Mucosa of stomach (tissue), 1 donor: ENCODE data around the gene NLRC5.

Experiments
- H3K27me3 ChIP-seq: one replicate; pipeline ENCODE4 v1.7.0; 2013; ENCODE audit warnings: mild to moderate bottlenecking, low read length; ENCODE audit not compliant: control insufficient read depth, insufficient read depth
- H3K36me3 ChIP-seq: one replicate; pipeline ENCODE4 v1.7.0; 2013; ENCODE audit warnings: low read length; ENCODE audit not compliant: control insufficient read depth, insufficient read depth
- H3K4me1 ChIP-seq: one replicate; pipeline ENCODE4 v1.7.0; 2013; ENCODE audit warnings: mild to moderate bottlenecking, low read length; ENCODE audit not compliant: control insufficient read depth, insufficient read depth
- H3K4me3 ChIP-seq: one replicate; pipeline ENCODE4 v1.7.0; 2013; ENCODE audit warnings: low read length
- H3K9ac ChIP-seq: one replicate; pipeline ENCODE4 v1.7.0; 2013; ENCODE audit warnings: mild to moderate bottlenecking, low read length, moderate library complexity
- H3K9me3 ChIP-seq: one replicate; pipeline ENCODE4 v1.7.0; 2013; ENCODE audit warnings: mild to moderate bottlenecking, low read length, moderate library complexity; ENCODE audit not compliant: control insufficient read depth
- donor health status: Pancreatic carcinoma.

Gene NLRC5

GRCh38 chr16:57113664-57114063, 124.3 kb downstream of the NLRC5 start:
- no peaks in the 10 kb centered on the region for H3K9me3 ChIP-seq
- no peak overlapping the region for H3K9ac ChIP-seq
- H3K36me3 ChIP-seq = no peaks in the 10 kb centered on the region
- H3K4me1 ChIP-seq = no peaks in the 10 kb centered on the region
- H3K4me3 ChIP-seq = no peak overlapping the region
- H3K27me3 ChIP-seq = no peaks in the 10 kb centered on the region

GRCh38 chr16:57115168-57115513, 125.8 kb downstream of the NLRC5 start:
- no peaks in the 10 kb centered on the region for H3K4me1 ChIP-seq
- no peak overlapping the region for H3K9ac ChIP-seq
- H3K27me3 ChIP-seq = no peaks in the 10 kb centered on the region
- no peak overlapping the region for H3K4me3 ChIP-seq
- H3K9me3 ChIP-seq = no peaks in the 10 kb centered on the region
- no peaks in the 10 kb centered on the region for H3K36me3 ChIP-seq

GRCh38 chr16:57115514-57116182, 126.3 kb downstream of the NLRC5 start:
- Histone ChIP-seq H3K4me3 (no peak overlapping the region), H3K9ac (no peak overlapping the region), H3K36me3 (no peaks in the 10 kb centered on the region), H3K9me3 (no peaks in the 10 kb centered on the region), H3K27me3 (no peaks in the 10 kb centered on the region), H3K4me1 (no peaks in the 10 kb centered on the region)

GRCh38 chr16:57118461-57119084, 129.2 kb downstream of the NLRC5 start:
- Histone ChIP-seq H3K9ac (no peak overlapping the region), H3K27me3 (no peaks in the 10 kb centered on the region), H3K4me1 (no peaks in the 10 kb centered on the region), H3K9me3 (no peaks in the 10 kb centered on the region), H3K36me3 (no peaks in the 10 kb centered on the region), H3K4me3 (no peak overlapping the region)

- Histone ChIP-seq H3K4me1 (no peaks in the 10 kb centered on the region), H3K36me3 (no peaks in the 10 kb centered on the region), H3K9me3 (no peaks in the 10 kb centered on the region), H3K4me3 (no peak overlapping the region), H3K27me3 (no peaks in the 10 kb centered on the region), H3K9ac (no peak overlapping the region)
Observed at GRCh38 chr16:57123216-57123973, 134.0 kb downstream of the NLRC5 start.

- H3K9ac ChIP-seq = no peak overlapping the region
- H3K36me3 ChIP-seq = no peaks in the 10 kb centered on the region
- no peaks in the 10 kb centered on the region for H3K27me3 ChIP-seq
- no peaks in the 10 kb centered on the region for H3K9me3 ChIP-seq
- H3K4me3 ChIP-seq = no peak overlapping the region
- H3K4me1 ChIP-seq = no peaks in the 10 kb centered on the region
Observed at GRCh38 chr16:57123974-57124674, 134.8 kb downstream of the NLRC5 start.

GRCh38 chr16:57125376-57125775, 136.0 kb downstream of the NLRC5 start:
- Histone ChIP-seq H3K9ac (no peak overlapping the region), H3K4me3 (no peak overlapping the region), H3K36me3 (no peaks in the 10 kb centered on the region), H3K4me1 (no peaks in the 10 kb centered on the region), H3K27me3 (no peaks in the 10 kb centered on the region), H3K9me3 (no peaks in the 10 kb centered on the region)

- Histone ChIP-seq H3K9me3 (no peaks in the 10 kb centered on the region), H3K36me3 (no peaks in the 10 kb centered on the region), H3K27me3 (no peaks in the 10 kb centered on the region), H3K4me3 (no peak overlapping the region), H3K4me1 (no peaks in the 10 kb centered on the region), H3K9ac (no peak overlapping the region)
Observed at GRCh38 chr16:57125969-57126368, 136.6 kb downstream of the NLRC5 start.

GRCh38 chr16:57126411-57126810, 137.1 kb downstream of the NLRC5 start:
- Histone ChIP-seq H3K9me3 (no peaks in the 10 kb centered on the region), H3K27me3 (no peaks in the 10 kb centered on the region), H3K4me1 (no peaks in the 10 kb centered on the region), H3K4me3 (no peak overlapping the region), H3K9ac (no peak overlapping the region), H3K36me3 (no peaks in the 10 kb centered on the region)

GRCh38 chr16:57127037-57127763, 137.8 kb downstream of the NLRC5 start:
- Histone ChIP-seq H3K4me3 (no peak overlapping the region), H3K27me3 (no peaks in the 10 kb centered on the region), H3K9me3 (no peaks in the 10 kb centered on the region), H3K4me1 (no peaks in the 10 kb centered on the region), H3K9ac (no peak overlapping the region), H3K36me3 (no peaks in the 10 kb centered on the region)

GRCh38 chr16:57127836-57128235, 138.5 kb downstream of the NLRC5 start:
- Histone ChIP-seq H3K4me3 (no peak overlapping the region), H3K36me3 (no peaks in the 10 kb centered on the region), H3K4me1 (no peaks in the 10 kb centered on the region), H3K9me3 (no peaks in the 10 kb centered on the region), H3K27me3 (no peaks in the 10 kb centered on the region), H3K9ac (no peak overlapping the region)
